GM23248 (cell line): ENCODE results near the gene MCEMP1.

Source experiments
- EZH2 ChIP-seq: fragments of 200-600 bp; sonication (generic); IDR thresholded peaks from 2 replicates; pipeline ENCODE4 v1.6.1; 2018; ENCODE audit warnings: antibody characterized with exemption, mild to moderate bottlenecking; ENCODE audit not compliant: insufficient read depth, poor library complexity, severe bottlenecking
- EZH2phosphoT487 ChIP-seq: fragments of 200-600 bp; sonication (generic); IDR thresholded peaks from 2 replicates; pipeline ENCODE4 v1.6.1; 2018; ENCODE audit warnings: antibody characterized with exemption, moderate library complexity, mild to moderate bottlenecking, low read depth; ENCODE audit not compliant: insufficient read depth

GRCh38 chr19:7633698-7634097 is 43.2 kb upstream of the MCEMP1 start, which contains the start of gene PCP2:
- TF ChIP-seq EZH2 (no peak), EZH2phosphoT487 (no peak)
